Posterior vena cava (tissue), 2 donors: Measurements from ENCODE around the gene GBP2. TPM values are rescaled to one million over a fixed set of nuclear protein-coding genes. Genes with fewer than 3 reads are reported as not detected.
"Not testable (repeated sequence)": the region's sequence is repeated elsewhere in the genome, so short reads cannot be mapped to it uniquely, and the experiment has no call there.

Experiments
- DNase-seq: peaks from one replicate; pipeline ENCODE4 v3.0.0-alpha.2; 2020; ENCODE audit warnings: low spot score
- intact Hi-C, 2 donors: fragments of 100-400 bp; cut with DNase I; formaldehyde crosslinking; loops; one replicate each; pipeline versions ENCODE4 v1.14.1 to v1.14.2; 2022 to 2023
- total RNA-seq, 2 donors: library from RNA; stranded (reverse); fragmentation: NEBNext Ultra II Directional; extraction: Animal tissue kit (Norgen Biotek cat#: 25700); gene quantifications; one replicate each; pipeline ENCODE4 v1.2.1, GENCODE V29; 2021
- donor health status: DM: yes; HTN: yes; CAD: no.
- donor health status: DM: yes; HTN: yes; CAD: no.

The GBP2 gene
- total RNA-seq, 2 donors from 2014 or later = 58.3 to 71.9 TPM

DNA sequence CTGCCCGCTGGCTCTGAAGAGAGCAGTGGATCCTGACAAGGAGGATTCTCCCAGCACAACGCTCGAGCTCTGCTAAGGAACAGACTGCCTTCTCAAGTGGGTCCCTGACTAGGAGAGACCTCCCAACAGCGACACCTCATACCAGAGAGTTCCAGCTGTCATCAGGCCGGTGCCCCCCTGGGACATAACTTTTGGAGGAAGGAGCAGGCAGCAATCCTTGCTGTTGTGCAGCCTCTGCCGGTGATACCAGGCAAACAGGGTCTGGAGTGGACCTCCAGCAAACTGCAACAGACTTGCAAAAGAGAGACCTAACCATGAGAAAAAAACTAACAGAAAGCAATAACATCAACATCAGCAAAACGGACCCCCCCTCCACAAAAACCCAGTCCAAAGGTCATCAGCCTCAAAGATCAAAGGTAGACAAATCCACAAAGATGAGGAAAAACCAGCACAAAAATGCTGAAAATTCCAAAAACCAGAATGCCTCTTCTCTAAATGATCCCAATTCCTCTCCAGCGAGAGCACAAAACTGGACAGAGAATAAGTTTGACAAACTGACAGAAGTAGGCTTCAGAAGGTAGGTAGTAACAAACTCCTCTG is 53.3 kb downstream of the GBP2 start:
- DNase-seq, intact Hi-C loops: not testable (repeated sequence)

- intact Hi-C loops = no loop called here
- no peak for DNase-seq
Observed at GRCh38 chr1:89070509-89070908, 55.4 kb downstream of the GBP2 start.

DNA sequence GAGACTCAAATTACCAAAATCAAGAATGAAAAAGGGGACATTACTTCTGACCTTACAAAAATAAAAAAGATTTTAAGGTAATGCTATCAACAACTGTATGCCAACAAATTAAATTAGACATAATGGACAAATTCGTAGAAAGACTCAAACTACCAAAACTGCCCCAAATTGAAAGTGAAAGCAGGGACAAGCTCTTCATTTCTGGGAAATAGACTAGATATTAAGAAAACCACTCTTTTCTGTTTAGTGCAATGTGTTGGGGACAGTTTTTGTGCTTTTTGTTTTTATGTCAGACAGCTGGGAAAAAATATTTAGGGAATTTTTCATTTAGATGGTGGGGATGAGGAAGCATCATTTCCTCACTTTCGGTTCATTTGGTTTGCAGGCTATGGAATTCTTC is 56.0 kb downstream of the GBP2 start:
- intact Hi-C loops = no loop called here
- no peak for DNase-seq

- intact Hi-C loops = no loop called here
Observed at GRCh38 chr1:89068291-89068690, 57.6 kb downstream of the GBP2 start.

DNA sequence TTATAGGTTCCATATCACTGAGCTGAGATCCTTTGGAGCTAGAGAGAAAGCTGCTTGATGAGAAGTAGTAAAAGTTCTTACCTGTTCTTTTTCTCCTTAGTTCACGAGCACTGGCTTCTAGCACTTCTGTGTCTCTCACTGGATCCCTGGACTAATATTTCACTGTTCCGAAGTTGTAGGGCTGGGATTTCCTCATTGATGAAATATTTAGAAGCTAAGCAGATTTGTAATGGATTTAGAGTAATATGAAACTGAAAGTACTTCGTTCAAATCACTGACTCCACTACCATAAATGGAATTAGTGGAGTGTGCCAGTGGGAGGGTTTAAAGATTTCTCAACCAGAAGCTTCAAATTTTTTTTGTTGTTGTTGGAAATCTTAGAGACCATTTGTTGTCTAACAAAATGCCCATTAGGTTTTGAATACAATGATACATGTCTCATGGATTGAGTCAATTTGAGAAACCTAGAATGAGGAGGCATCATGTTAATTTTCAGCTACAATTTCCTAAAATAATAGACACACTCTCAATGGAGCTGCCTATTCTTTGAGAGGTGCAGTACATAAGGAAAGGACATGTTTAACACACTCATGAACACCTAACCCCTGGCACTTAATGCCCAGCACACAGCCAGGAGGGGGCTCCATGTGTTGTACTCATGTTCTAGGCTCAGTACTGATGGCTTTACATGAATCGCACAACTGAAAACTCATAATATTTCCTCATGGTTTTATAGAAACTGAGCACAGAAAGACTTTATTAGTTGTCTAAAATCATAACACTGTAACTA is 60.6 kb downstream of the GBP2 start, which contains the start of gene GBP1:
Gene GBP1 (minus strand): TSS at position 130 of the 790 bp plus-strand sequence. CDS start 1,974 bp downstream, outside the sequence.
- DNase-seq = no peak
- intact Hi-C loops = no loop called here

More at GRCh38 chr1:89068291-89068690, 57.6 kb downstream of the GBP2 start:
- no peak for DNase-seq

GRCh38 chr1:89064632-89065031 is 61.3 kb downstream of the GBP2 start:
- no peak for DNase-seq
- intact Hi-C loops = no loop called here

GRCh38 chr1:89063094-89063493 is 62.8 kb downstream of the GBP2 start:
- intact Hi-C loops = no loop called here
- DNase-seq = no peak

DNA sequence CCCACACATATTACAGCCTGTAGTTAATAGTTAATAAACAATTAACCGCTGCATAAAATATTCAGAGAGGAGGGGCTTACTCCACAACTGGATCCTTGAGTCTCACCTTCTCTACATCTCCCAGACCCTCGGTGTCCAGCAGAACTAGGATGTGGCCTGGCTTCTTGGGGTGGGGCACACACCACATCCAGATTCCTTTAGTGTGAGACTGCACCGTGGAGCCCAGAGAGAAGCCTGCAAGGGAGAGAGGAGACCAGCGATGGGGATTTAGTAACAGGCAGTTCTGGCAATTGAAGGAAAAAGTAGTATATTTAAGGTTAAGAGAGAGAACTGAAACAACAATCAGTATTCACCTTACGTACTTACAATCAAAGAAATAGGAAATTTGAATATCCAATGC is 65.8 kb downstream of the GBP2 start:
- intact Hi-C loops = no loop called here

More for the DNA sequence above, 65.8 kb downstream of the GBP2 start:
- no peak for DNase-seq

Other genes with a start within 250 kb of the GBP2 start
- 10 to 100 TPM; 16.8 to 17.9 TPM for gene GTF2B, start 234.5 kb downstream of the GBP2 start, total RNA-seq
- gene KYAT3, start 133.5 kb downstream of the GBP2 start, total RNA-seq = 10 to 100 TPM; 20.4 to 21.2 TPM
- 10 to 100 TPM; 15.6 to 16.1 TPM for gene RBMXL1, start 133.5 kb downstream of the GBP2 start, total RNA-seq
- gene GBP3, start 103.2 kb downstream of the GBP2 start, total RNA-seq = 10 to 100 TPM; 15.3 to 28.4 TPM
- gene GBP1, start 60.9 kb downstream of the GBP2 start, total RNA-seq = 10 to 100 TPM; 26.8 to 36.0 TPM
- not detected for gene GBP7, start 49.9 kb upstream of the GBP2 start, total RNA-seq
- gene GBP4, start 72.8 kb upstream of the GBP2 start, total RNA-seq = 1 to 10 TPM; 5.5 to 9.5 TPM
- 1 to 10 TPM; 1.6 to 3.9 TPM for gene GBP5, start 146.7 kb upstream of the GBP2 start, total RNA-seq
- gene GBP6, start 237.9 kb upstream of the GBP2 start, total RNA-seq = not detected